AG08396 (cell line): ENCODE measurements around the gene PPP1R16B.
A peak's percentile ranks its signal among the peaks of the same experiment; 100 is the strongest.

Experiments used
- DNase-seq: peaks from one replicate; pipeline ENCODE4 v3.0.0; 2012; ENCODE audit warnings: low spot score, mixed read lengths

Gene PPP1R16B

DNA sequence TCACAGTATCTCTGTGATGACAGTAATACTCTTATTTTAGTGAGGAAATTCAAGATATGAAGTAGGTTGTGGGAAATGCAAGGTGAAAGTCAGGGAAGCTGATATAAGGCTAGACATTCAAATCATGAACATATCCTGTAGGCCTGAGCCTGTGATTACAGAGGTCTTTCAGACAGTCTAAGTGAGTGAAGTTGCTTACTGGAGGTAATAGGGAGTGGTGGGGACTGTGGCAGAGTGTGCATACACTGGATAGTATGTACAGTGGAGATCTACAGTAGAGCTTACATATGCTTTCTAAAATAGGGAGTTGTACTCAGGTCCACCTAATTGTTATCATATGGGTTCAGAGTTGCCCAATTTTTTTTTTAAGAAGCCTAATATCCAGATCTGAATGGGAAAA is 159.8 kb downstream of the PPP1R16B start:
- DNase-seq, result no peak

DNA sequence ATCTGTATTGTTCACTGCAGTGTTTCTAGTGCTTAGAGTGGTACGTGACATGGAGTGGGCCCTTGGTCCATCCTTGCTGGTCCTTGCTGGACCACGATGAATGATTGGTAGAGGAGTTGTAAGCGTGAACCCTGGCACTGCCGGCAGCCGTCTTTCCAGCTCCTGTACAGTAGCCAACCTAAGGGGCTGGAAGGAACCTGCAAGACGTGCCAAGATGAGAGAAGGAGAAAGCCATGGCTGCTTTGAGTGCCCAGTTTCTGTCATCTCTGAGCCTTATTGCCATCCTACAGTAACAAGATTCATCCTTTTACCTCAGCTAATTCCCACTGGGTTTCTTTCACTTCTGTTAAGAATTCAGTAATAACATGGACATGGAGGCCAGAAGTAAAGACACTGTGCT is 162.6 kb downstream of the PPP1R16B start:
- DNase-seq, result no peak

GRCh38 chr20:38969708-38970107 is 164.2 kb downstream of the PPP1R16B start:
- no peak for DNase-seq

- peak; percentile 51 for DNase-seq
Measured at GRCh38 chr20:38970302-38970701, 164.8 kb downstream of the PPP1R16B start.
